RKO (cell line): ENCODE results near the gene OR2T5.
"Not testable (repeated sequence)": the region's sequence is repeated elsewhere in the genome, so short reads cannot be mapped to it uniquely, and the experiment has no call there.

ENCODE experiments used
- DNase-seq: peaks from one replicate; pipeline ENCODE4 v3.0.0-alpha.2; 2016; ENCODE audit warnings: low spot score

The OR2T5 gene

DNA sequence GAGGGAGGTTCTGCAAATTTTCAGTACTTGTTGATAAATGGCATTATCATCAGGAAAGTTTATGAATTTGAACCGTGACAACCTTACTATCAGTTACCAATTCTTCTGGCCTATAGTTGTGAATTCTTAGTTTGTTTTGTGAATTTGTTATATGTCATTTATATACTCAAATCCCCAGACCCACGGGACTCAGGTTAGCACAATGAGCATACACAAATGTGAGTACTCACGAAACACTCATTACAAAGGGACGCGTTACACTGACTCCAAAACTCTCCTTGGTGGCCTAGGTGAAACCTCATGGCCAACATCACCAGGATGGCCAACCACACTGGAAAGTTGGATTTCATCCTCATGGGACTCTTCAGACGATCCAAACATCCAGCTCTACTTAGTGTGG, at the start of gene OR2T5:
Gene OR2T5 (plus strand): TSS at position 301 of the 400 bp plus-strand sequence. CDS start 0 bp downstream, at position 301.
- not testable (repeated sequence) for DNase-seq

- DNase-seq, result not testable (repeated sequence)
These were observed 49.7 kb upstream of the OR2T5 start for GRCh38 chr1:248438668-248439067.

- DNase-seq, result not testable (repeated sequence)
These were observed 49.1 kb upstream of the OR2T5 start for GRCh38 chr1:248439283-248439682.

DNA sequence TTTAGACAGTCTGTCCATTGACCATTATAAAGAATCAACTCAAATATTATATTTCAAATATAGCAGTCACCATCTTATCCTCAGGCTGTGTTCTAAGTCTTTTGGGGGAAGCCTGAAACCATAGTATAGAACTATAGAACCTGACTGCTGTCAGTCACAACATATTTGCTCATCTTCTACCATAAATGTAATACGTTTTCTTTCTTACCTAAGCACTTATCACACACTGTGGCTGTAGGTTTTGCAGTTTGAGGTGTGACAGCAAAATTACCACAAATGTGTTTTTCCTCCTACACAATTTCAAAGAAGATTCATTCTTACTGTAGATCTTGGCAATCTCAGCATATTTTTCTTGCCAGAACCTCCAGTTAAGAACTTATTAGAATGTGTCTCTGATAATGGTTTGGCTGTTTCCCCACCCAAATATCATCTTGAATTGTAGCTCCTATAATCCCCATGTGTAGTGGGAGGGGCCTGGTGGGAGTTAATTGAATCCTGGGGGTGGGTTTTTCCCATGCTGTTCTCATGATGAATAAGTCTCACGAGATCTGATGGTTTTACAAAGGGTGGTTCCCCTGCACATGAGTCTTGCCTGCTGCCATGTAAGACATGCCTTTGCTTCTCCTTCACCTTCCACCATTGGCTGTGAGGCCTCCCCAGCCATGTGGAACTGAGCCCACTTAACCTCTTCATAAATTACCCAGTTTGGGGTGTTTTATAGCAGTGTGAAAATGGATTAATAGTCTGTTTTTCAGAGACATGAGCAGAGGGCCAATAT, 45.7 kb upstream of the OR2T5 start:
- not testable (repeated sequence) for DNase-seq

GRCh38 chr1:248444603-248445002, 43.8 kb upstream of the OR2T5 start:
- DNase-seq, result not testable (repeated sequence)

DNA sequence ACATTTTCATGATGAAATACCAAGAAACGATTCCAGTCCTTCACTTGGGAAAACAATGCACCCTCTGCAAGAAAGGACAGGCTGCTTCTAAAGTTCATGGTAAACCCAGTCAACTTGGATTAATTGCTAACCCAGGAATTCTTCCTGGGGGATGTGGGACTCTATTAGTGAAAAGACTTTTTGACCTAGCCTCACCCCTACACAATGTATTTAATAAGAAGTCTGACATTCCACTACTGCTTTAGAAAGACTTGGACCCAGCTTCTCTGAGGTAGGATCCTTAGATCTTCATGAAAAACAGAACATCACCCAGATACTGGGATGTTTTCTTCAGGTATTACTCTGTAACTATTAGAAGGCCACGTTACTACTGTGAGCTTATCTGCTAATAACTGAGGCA, 43.0 kb upstream of the OR2T5 start, which contains the start of gene OR2T2:
Gene OR2T2 (plus strand): TSS at position 239 of the 400 bp plus-strand sequence. CDS start 7,161 bp downstream, outside the sequence.
- DNase-seq, result not testable (repeated sequence)

GRCh38 chr1:248448409-248449074, 39.8 kb upstream of the OR2T5 start:
- DNase-seq, result not testable (repeated sequence)

DNA sequence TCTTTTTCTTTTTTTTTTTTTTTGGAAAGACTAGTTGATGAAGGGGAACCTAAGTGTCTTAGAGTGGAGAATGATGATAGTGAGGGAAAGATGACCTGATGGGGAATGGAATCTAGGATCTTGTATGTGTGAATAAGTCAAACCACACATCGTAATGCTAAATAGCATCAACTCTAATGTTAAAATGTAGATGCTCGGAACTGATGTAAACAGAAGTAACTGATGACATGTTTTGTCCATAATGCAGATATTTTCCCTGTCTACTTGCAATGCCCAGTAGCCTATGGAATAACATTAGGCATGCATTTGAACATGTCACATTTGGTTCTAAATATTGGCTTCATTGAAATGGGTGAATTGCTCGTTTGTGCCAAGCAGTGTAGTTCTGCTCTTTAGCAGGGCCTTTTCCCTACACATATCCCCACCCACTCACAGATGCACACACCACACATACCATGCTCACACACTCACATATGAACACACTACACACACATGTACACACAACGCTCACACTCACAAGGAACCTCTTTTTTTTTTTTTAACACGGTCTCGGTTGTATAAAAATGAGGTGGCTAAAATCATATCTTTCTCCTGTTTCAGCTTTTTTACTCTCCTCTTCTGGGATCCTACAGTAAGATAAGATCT, 38.4 kb upstream of the OR2T5 start:
- not testable (repeated sequence) for DNase-seq

GRCh38 chr1:248450466-248451145, 37.8 kb upstream of the OR2T5 start:
- DNase-seq, result not testable (repeated sequence)

GRCh38 chr1:248453619-248454018, 34.8 kb upstream of the OR2T5 start:
- DNase-seq, result not testable (repeated sequence)

- DNase-seq, result not testable (repeated sequence)
These were observed 33.3 kb upstream of the OR2T5 start for GRCh38 chr1:248455045-248455444.

DNA sequence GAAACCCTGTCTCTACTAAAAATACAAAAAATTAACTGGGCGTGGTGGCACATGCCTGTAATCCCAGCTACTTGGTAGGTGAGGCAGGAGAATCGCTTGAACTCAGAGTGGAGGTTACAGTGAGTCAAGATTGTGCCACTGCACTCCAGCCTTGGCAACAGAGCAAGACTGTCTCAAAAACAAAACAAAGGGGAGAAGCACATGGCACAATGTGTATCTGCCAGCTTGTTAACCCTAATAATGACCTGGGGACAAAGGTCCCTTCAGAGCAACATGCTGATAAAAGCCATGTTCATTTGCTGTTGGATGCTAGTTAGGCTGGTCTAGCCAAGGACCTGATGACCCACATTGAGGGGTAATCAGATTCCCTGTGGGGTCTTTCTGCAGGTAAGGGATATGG, 31.8 kb upstream of the OR2T5 start:
- not testable (repeated sequence) for DNase-seq

DNA sequence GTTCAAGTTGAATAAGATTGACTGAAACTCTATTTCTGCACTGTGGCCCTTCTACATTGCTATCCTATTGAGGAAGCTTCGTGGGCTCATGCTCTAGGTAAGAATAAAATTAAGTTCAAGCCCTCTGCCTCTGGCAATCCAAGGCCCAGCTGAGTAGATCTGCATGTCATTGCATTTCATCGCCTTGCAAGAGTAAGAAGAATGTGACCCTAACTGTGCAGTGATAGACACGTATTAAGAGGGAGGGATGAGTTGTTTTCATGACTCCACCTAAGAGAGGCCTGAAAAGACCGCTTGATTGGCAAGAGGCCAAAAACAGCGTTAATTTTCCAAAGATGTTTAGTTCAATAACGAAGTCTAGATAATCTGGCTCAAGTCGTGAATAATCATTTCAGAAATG, 29.3 kb upstream of the OR2T5 start:
- not testable (repeated sequence) for DNase-seq

DNA sequence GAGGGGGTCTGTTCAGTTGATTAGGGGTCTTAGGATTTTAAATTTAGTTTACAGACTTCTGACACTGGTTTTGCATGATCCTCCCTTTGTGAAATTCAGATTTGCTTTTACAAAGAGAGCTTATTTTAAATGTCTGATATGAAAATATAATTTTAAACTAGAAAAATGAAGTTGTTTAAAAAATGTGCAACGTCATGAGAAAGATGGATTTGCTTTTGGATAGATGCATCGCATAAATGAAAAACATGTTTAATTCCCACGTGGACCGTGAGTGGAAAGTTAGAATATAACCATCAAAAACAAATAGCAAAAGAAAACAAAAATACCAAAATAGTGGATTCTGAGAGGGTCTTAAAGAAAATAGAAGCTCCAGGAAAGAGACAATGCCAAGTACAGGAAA, 17.2 kb upstream of the OR2T5 start:
- DNase-seq, result no peak

DNA sequence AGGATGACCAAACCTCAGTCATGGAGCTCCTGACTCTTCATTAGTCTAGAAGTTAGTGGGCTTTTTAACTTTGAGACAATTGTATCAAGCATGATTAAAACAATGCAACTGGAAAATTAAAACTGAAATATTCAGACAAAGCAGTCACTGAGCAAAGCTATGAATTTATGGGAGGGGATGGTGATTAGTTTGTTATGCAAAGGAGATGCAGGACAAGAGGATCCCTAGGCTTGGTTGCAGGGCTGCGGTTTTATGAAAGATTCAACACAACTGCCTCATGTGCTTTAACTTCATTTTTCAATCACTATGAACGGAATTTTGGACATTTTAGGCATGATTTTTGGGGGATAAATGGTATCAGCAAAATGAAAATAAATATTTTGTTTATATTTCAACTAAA, 16.3 kb upstream of the OR2T5 start:
- DNase-seq, result not testable (repeated sequence)

- DNase-seq, result not testable (repeated sequence)
These were observed 15.3 kb upstream of the OR2T5 start, which contains the start of gene OR2T3 for GRCh38 chr1:248473051-248473450. Gene OR2T3 (plus strand): TSS chr1:248473351. CDS start chr1:248473351, 0 bp downstream.

DNA sequence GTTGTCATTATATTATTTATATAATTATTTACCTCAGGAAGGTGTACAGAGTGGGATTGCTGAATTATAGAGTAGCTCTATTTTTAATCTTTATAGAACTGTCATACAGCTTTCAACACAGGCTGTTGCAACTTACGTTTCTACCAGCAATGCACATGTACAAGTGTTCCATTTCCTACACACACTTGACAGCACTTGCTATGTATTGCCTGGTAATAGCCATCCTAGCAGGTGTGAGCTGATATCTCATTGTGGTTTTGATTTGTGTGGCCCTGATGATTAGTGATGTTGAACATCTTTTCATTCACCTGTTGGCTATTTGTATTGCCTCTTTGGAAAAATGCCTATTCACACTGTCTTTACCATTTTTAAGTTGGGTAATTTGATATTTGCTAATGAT, 12.7 kb upstream of the OR2T5 start:
- not testable (repeated sequence) for DNase-seq

DNA sequence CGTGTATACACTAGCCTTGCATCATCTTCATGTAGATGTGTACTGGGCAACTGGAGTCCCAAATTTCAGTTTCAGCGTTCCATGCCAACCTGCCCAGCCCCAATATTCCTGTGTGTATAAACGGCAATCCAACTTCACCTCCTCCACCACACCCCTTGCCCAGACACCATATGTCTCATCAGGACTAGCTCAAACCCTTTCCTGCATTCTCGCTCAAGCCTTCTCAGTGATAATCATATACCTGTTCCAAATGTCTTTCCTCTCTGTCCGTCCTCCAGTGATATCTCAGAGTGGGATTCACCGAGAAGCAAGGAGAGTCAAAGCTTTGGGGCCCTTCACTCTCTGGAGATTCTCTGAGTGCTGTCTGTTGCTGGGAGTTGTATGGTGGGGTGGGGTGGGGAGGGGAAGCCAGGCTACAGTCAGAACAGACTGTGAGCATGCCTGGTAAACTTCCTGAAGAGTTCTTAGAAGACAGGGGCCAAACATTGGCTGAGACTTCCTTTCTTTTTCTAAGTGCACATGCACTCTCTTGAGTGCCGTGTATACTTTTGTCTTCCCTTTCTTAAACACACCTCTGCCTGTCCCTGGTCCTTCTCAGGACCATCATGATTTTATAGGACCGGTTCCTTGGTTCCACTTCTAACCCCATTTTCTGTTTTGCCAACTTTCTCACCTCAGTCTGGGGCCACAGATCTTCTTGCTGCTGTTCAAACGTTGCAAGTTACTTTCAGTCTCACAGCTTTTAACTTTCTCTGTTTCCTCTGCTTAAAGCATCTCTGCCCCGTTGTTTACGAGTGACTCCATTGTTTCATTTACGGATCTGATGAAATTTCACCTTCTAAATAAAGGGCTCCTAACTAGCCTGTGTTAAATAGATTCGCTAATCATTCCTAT, 6.5 kb upstream of the OR2T5 start:
- DNase-seq, result not testable (repeated sequence)

DNA sequence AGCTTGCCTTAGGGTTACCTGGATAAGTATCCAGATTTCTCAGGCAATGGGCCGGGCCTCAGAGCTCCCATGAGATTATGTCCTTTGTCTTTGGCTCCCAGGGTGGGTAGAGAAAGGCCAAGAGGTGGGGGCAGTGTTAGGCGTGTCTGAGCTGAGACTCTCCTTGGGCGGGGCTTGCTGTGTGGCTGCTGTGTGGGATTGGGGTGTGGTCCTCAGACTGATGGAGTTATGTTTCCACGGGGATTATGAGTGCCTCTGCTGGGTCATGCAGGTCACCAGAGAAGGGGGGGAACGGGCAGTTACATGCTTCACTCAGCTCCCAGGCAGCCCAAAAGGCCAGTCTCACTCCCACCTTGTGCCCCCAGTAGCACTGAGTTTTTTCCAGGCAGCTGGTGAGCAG, 8.3 kb downstream of the OR2T5 start:
- DNase-seq, result not testable (repeated sequence)

DNA sequence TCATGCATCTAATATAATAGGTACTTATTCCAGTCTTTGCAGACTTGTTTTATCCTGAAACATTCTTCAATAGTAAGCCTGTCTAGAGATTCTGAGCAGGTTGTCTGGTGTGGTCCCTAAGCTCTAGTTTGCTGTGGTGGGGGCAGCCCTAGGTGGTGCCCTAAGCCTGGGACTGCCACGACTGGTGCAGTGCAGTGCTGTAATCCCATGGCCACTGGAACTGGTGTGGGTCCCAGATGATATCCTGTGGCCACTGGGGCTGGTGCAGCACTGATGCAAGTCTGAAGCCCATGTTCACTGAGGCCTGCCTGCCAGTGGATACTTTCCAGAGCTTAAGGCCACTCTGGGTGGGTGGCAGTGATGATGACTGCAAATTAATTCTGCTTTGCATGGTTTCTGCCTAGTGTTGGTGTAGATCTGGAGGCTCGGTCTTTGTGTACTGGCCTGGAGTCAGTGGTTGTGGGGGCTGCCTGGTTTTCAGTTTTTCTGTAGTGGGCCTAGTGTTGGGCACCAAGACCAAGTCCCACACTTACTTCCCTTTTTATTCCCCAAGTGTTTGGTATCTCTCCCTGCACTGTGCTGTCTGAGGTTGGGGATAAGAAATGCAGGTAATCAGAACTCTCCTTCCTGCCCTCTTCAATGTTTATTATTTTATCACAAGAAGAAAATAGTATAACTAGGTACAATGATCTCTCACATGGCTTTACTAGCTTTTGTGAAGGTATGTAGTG, 12.1 kb downstream of the OR2T5 start:
- not testable (repeated sequence) for DNase-seq
